ENCODE measurements around the gene FCRL6.

GRCh38 chr1:159864262-159864661, 62.1 kb downstream of the FCRL6 start:
- TF ChIP-seq CTCF (IDR thresholded peaks at IDR 0.05): no peak
- TF ChIP-seq POLR2A (IDR thresholded peaks at IDR 0.05): no peak
